Neutrophil (primary cell): ENCODE measurements around the gene SLC27A4.

Experiments
- H3K27ac ChIP-seq: fragments of 200-600 bp; sonication (generic); 2 replicates; pipeline ENCODE4 v1.5.1; 2016; ENCODE audit warnings: mild to moderate bottlenecking, moderate library complexity
- H3K27me3 ChIP-seq: fragments of 200-600 bp; sonication (generic); 2 replicates; pipeline ENCODE4 v1.6.0; 2016; ENCODE audit warnings: mild to moderate bottlenecking
- H3K36me3 ChIP-seq: fragments of 200-600 bp; sonication (generic); 2 replicates; pipeline ENCODE4 v1.5.1; 2017
- H3K4me1 ChIP-seq, 2 experiments: fragments of 200-600 bp in 1 of 2; sonication (generic) in 1 of 2; 1 replicate in 1 of 2; 2 replicates in 1 of 2; pipeline versions ENCODE4 v1.5.1 to v1.6.1; 2013 to 2016; ENCODE audit warnings: low read depth in 1 of 2, low read length in 1 of 2, mild to moderate bottlenecking in 1 of 2, moderate library complexity in 1 of 2; ENCODE audit not compliant: control insufficient read depth in 1 of 2, insufficient read depth in 1 of 2
- H3K4me3 ChIP-seq, 2 experiments: fragments of 200-600 bp in 1 of 2; sonication (generic) in 1 of 2; 1 replicate in 1 of 2; 2 replicates in 1 of 2; pipeline ENCODE4 v1.5.1; 2013 to 2016; ENCODE audit warnings: low read depth in 1 of 2, low read length in 1 of 2, mild to moderate bottlenecking in 1 of 2, moderate library complexity in 1 of 2
- H3K9me3 ChIP-seq: fragments of 200-600 bp; sonication (generic); 2 replicates; pipeline ENCODE4 v1.5.1; 2016
- CTCF ChIP-seq: fragments of 200-600 bp; sonication (generic); IDR thresholded peaks from 2 replicates; pipeline ENCODE4 v1.5.1; 2016; ENCODE audit warnings: antibody characterized with exemption

The SLC27A4 gene

DNA sequence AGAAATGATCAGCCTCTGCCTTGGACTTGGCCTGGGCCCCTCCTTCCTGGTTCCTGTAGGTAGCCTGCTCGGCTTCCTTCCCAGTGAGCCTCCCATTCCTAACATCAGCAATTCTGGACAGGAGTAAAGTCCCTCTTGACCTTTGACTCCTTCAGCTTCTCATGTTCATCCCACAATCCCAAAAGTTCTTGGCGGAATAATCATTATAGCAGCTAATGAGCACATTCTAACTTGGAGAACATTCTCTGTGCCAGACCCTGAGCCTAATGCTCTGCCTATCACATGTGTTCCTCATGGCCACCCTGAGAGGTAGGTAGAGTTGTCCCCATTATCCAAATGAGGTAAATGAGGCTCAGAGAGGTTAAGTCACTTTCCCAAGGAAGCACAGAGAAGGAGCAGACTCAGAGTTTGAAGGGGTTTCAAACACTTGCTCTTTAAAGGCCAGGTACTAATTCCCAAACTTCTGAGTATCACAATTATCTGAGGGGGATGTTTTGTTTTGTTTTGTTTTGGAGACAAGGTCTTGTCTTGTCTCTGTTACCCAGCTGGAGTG is 43.0 kb upstream of the SLC27A4 start:
- TF ChIP-seq CTCF, result no peak
- Histone ChIP-seq H3K27me3 (no peaks in the 10 kb centered on the region), H3K4me3 (no peak overlapping the region), H3K36me3 (no peaks in the 10 kb centered on the region), H3K27ac (no peak overlapping the region), H3K9me3 (no peaks in the 10 kb centered on the region), H3K4me1 (no peaks in the 10 kb centered on the region)

GRCh38 chr9:128298535-128299482 is 41.5 kb upstream of the SLC27A4 start:
- TF ChIP-seq CTCF, result no peak
- no peak overlapping the region for H3K27ac ChIP-seq
- H3K27me3 ChIP-seq, result no peaks in the 10 kb centered on the region
- H3K4me3 ChIP-seq, result no peak overlapping the region
- no peaks in the 10 kb centered on the region for H3K4me1 ChIP-seq
- no peaks in the 10 kb centered on the region for H3K9me3 ChIP-seq
- H3K36me3 ChIP-seq, result no peaks in the 10 kb centered on the region

DNA sequence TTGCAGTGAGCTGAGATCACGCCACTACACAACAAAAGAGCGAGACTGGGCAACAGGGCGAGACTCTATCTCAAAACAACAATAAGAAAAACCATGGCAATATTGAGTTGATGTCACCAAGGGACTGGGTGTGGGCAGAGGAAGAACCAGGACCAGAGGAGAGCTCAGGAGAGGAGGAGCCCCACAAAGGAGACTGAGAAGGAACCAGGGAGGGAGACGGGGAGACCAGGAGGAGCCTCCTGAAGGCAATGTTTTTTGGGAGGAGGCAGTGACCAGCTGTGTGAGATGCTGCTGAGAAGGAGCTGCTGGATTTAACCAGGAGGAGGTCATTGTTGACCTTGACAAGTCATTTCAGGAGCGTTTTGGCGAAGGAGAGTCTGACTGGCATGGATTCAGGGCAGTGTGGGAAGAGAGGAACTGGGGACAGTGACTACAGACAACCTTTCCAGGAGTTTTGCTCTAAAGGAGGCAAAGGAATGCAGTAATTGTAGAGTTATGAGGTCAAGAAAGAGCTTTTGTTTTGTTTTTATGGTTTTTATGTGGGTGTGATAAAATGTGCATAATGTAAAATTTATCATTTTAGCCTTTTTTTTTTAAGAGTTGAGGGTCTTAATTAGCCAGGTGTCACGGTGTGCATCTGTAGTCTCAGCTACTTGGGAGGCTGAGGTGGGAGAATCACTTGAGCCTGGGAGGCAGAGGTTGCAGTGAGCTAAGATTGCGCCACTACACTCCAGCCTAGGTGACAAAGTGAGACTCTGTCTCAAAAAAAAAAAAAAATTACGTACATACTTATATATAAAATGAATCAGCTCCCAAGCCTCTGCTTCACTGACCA is 36.0 kb upstream of the SLC27A4 start:
- TF ChIP-seq CTCF, result no peak
- Histone ChIP-seq H3K27ac (no peak overlapping the region), H3K27me3 (no peaks in the 10 kb centered on the region), H3K9me3 (no peaks in the 10 kb centered on the region), H3K4me3 (no peak overlapping the region), H3K4me1 (no peaks in the 10 kb centered on the region), H3K36me3 (peaks cover 4% of the 10 kb centered on the region)

GRCh38 chr9:128304971-128305288 is 35.4 kb upstream of the SLC27A4 start:
- Histone ChIP-seq H3K36me3 (peaks cover 9% of the 10 kb centered on the region), H3K9me3 (no peaks in the 10 kb centered on the region), H3K4me1 (no peaks in the 10 kb centered on the region), H3K27ac (no peak overlapping the region), H3K27me3 (no peaks in the 10 kb centered on the region), H3K4me3 (no peak overlapping the region)
- no peak for TF ChIP-seq CTCF

GRCh38 chr9:128309551-128309950 is 30.8 kb upstream of the SLC27A4 start:
- no peaks in the 10 kb centered on the region for H3K27me3 ChIP-seq
- TF ChIP-seq CTCF, result no peak
- no peak overlapping the region for H3K27ac ChIP-seq
- no peaks in the 10 kb centered on the region for H3K9me3 ChIP-seq
- peaks cover 22% of the 10 kb centered on the region for H3K36me3 ChIP-seq
- H3K4me1 ChIP-seq, result no peaks in the 10 kb centered on the region
- no peak overlapping the region for H3K4me3 ChIP-seq
